Activated CD8-positive, alpha-beta memory T cell treated with anti-CD3 and anti-CD28 coated beads for 4 hours (primary cell): Measurements from ENCODE around the gene INCA1.

ENCODE experiments used
- DNase-seq, 2 donors: peaks; one replicate each; pipeline ENCODE4 v3.0.0-alpha.2; 2020; ENCODE audit warnings: low read depth in 2 of 2

The INCA1 gene

GRCh38 chr17:5011928-5012327, 14.6 kb upstream of the INCA1 start:
- no peak for DNase-seq

- DNase-seq, result no peak
These were observed 6.0 kb upstream of the INCA1 start for GRCh38 chr17:5003214-5003867.

- DNase-seq, result no peak
These were observed 4.9 kb upstream of the INCA1 start for GRCh38 chr17:5002121-5002788.

- DNase-seq, result no peak
These were observed 2.9 kb upstream of the INCA1 start for GRCh38 chr17:5000237-5000639.

GRCh38 chr17:4999430-5000093, 2.2 kb upstream of the INCA1 start:
- no peak for DNase-seq

GRCh38 chr17:4998732-4999429, 1.6 kb upstream of the INCA1 start:
- DNase-seq, result no peak

GRCh38 chr17:4998027-4998731, 857 bp upstream of the INCA1 start:
- DNase-seq, result no peak

- no peak for DNase-seq
These were observed 3.2 kb downstream of the INCA1 start for GRCh38 chr17:4994081-4994595.

GRCh38 chr17:4987767-4988567, 9.4 kb downstream of the INCA1 start:
- DNase-seq, result no peak

GRCh38 chr17:4986951-4987766, 10.2 kb downstream of the INCA1 start, which contains the start of gene CAMTA2:
Gene CAMTA2, minus strand, starts transcription at chr17:4987675. Its CDS starts 1,453 bp downstream, at chr17:4986222.
- peak; percentile 75 to 78 for DNase-seq

- DNase-seq, result no peak
These were observed 10.9 kb downstream of the INCA1 start for GRCh38 chr17:4986403-4986802.

- no peak for DNase-seq
These were observed 15.0 kb downstream of the INCA1 start for GRCh38 chr17:4982305-4982704.

- no peak for DNase-seq
These were observed 16.6 kb downstream of the INCA1 start for GRCh38 chr17:4980644-4981216.

- DNase-seq, result no peak
These were observed 18.6 kb downstream of the INCA1 start for GRCh38 chr17:4978726-4979125.

- DNase-seq, result no peak
These were observed 23.1 kb downstream of the INCA1 start for GRCh38 chr17:4974115-4974670.

GRCh38 chr17:4973256-4974114, 23.8 kb downstream of the INCA1 start:
- DNase-seq, result no peak

GRCh38 chr17:4972752-4973151, 24.6 kb downstream of the INCA1 start:
- no peak for DNase-seq

- no peak for DNase-seq
These were observed 25.0 kb downstream of the INCA1 start for GRCh38 chr17:4972322-4972721.
